Esophagus muscularis mucosa (tissue), 4 donors: ENCODE measurements around the gene PRKN. TPM values are rescaled to one million over a fixed set of nuclear protein-coding genes. Genes with fewer than 3 reads are reported as not detected.
"Not testable (repeated sequence)": the region's sequence is repeated elsewhere in the genome, so short reads cannot be mapped to it uniquely, and the experiment has no call there.

Source experiments
- DNase-seq: peaks from one replicate; pipeline ENCODE4 v3.0.0-alpha.2; 2017; ENCODE audit errors: extremely low spot score
- H3K27ac ChIP-seq, 4 donors: fragments of 200-600 bp; sonication (generic); replicated peaks in 1 of 4; 1 replicate in 3 of 4; 2 replicates in 1 of 4; pipeline ENCODE4 v1.5.1; 2016 to 2019; ENCODE audit warnings: mild to moderate bottlenecking in 1 of 4
- H3K27me3 ChIP-seq, 4 donors: fragments of 200-600 bp; sonication (generic); one replicate each; pipeline versions ENCODE4 v1.5.1 to v1.6.0; 2016 to 2019
- H3K36me3 ChIP-seq, 4 donors: fragments of 200-600 bp; sonication (generic); one replicate each; pipeline ENCODE4 v1.5.1; 2016 to 2019
- H3K4me1 ChIP-seq, 4 donors: fragments of 200-600 bp; sonication (generic); one replicate each; pipeline ENCODE4 v1.5.1; 2016 to 2019
- H3K4me3 ChIP-seq, 4 donors: fragments of 200-600 bp; sonication (generic); 1 replicate in 2 of 4; 2 replicates in 2 of 4; pipeline ENCODE4 v1.5.1; 2016 to 2019; ENCODE audit warnings: mild to moderate bottlenecking in 4 of 4, moderate library complexity in 1 of 4
- H3K9me3 ChIP-seq, 4 donors: fragments of 200-600 bp; sonication (generic); 1 replicate in 3 of 4; 2 replicates in 1 of 4; pipeline ENCODE4 v1.5.1; 2016 to 2019
- CTCF ChIP-seq, 3 experiments: fragments of 200-600 bp in 2 of 3; fragments of 450-650 bp in 1 of 3; sonication (generic) in 2 of 3; IDR thresholded peaks; one replicate each; pipeline ENCODE4 v1.5.1; 2017 to 2019; ENCODE audit warnings: antibody characterized with exemption in 3 of 3, mild to moderate bottlenecking in 2 of 3, moderate library complexity in 1 of 3
- EP300 ChIP-seq: sonication (generic); formaldehyde crosslinking; IDR thresholded peaks from one replicate; pipeline ENCODE4 v1.6.1; 2017; ENCODE audit warnings: antibody characterized with exemption
- POLR2A ChIP-seq: fragments of 450-650 bp; IDR thresholded peaks from one replicate; pipeline ENCODE4 v1.6.1; 2017; ENCODE audit warnings: antibody characterized with exemption, moderate library complexity, mild to moderate bottlenecking, low read depth
- POLR2AphosphoS5 ChIP-seq, 2 donors: sonication (generic); formaldehyde crosslinking; IDR thresholded peaks; one replicate each; pipeline ENCODE4 v1.6.1; 2017; ENCODE audit warnings: antibody characterized with exemption in 2 of 2
- WGBS: methylation state at CpG from one replicate; pipeline ENCODE4 v1.1.5; 2018; 5-methylcytosine and 5-hydroxymethylcytosine counted together
- intact Hi-C: fragments of 100-400 bp; cut with DNase I; formaldehyde crosslinking; loops from one replicate; pipeline ENCODE4 v1.15.1; 2023
- total RNA-seq, 4 donors: library from RNA; depleted of rRNA; stranded (reverse); fragments of >200 nt; gene quantifications; one replicate each; pipeline versions ENCODE4 v1.1.0 to v1.2.1, GENCODE V29; 2016

Gene PRKN
- total RNA-seq, 4 donors from 2014 or later, result 9.6 to 14.5 (median 10.8) TPM

- Histone ChIP-seq H3K27me3 (no peaks in the 10 kb centered on the region), H3K4me1 (peaks cover 0 to 8% (median 6%) of the 10 kb centered on the region in 4 donors), H3K9me3 (no peaks in the 10 kb centered on the region), H3K4me3 (no peak overlapping the region), H3K36me3 (no peaks in the 10 kb centered on the region), H3K27ac (no peak overlapping the region)
- TF ChIP-seq EP300, result no peak
- DNase-seq, result no peak
- intact Hi-C loops, result no loop called here
Measured at GRCh38 chr6:162680367-162680766, 47.2 kb downstream of the PRKN start.

- Histone ChIP-seq H3K27me3 (no peaks in the 10 kb centered on the region), H3K27ac (no peak overlapping the region), H3K36me3 (no peaks in the 10 kb centered on the region), H3K4me1 (peaks cover 0 to 8% (median 6%) of the 10 kb centered on the region in 4 donors), H3K9me3 (no peaks in the 10 kb centered on the region), H3K4me3 (no peak overlapping the region)
- no peak for DNase-seq
- 84% methylated on average over 1 of the region's 1 CpG for WGBS
- TF ChIP-seq POLR2AphosphoS5 (IDR thresholded peaks at IDR 0.05) (no peak), EP300 (no peak), CTCF (IDR thresholded peaks at IDR 0.05) (no peak), POLR2A (no peak)
- intact Hi-C loops, result no loop called here
Measured at GRCh38 chr6:162679681-162680080, 47.9 kb downstream of the PRKN start.

- intact Hi-C loops, result not testable (repeated sequence)
Measured at GRCh38 chr6:162678896-162679295, 48.7 kb downstream of the PRKN start.

GRCh38 chr6:162675503-162675902, 52.1 kb downstream of the PRKN start:
- Histone ChIP-seq H3K27ac (no peak overlapping the region), H3K4me3 (no peak overlapping the region), H3K36me3 (no peaks in the 10 kb centered on the region), H3K4me1 (no peaks in the 10 kb centered on the region), H3K9me3 (no peaks in the 10 kb centered on the region), H3K27me3 (no peaks in the 10 kb centered on the region)
- intact Hi-C loops, result no loop called here
- TF ChIP-seq POLR2A, result no peak
- TF ChIP-seq POLR2AphosphoS5 (IDR thresholded peaks at IDR 0.05), result no peak
- TF ChIP-seq EP300, result no peak
- no peak for TF ChIP-seq CTCF (IDR thresholded peaks at IDR 0.05)
- no peak for DNase-seq

More at GRCh38 chr6:162678896-162679295, 48.7 kb downstream of the PRKN start:
- WGBS, result 90% methylated on average over 7 of the region's 7 CpGs
- not testable (repeated sequence) for DNase-seq, H3K4me1 ChIP-seq, H3K27ac ChIP-seq, H3K27me3 ChIP-seq, H3K4me3 ChIP-seq, H3K9me3 ChIP-seq, H3K36me3 ChIP-seq

- no peaks in the 10 kb centered on the region for H3K4me1 ChIP-seq
- H3K27me3 ChIP-seq, result no peaks in the 10 kb centered on the region
- intact Hi-C loops, result no loop called here
- no peak overlapping the region for H3K27ac ChIP-seq
- TF ChIP-seq POLR2AphosphoS5 (IDR thresholded peaks at IDR 0.05) (no peak), EP300 (no peak)
- H3K36me3 ChIP-seq, result no peaks in the 10 kb centered on the region
- H3K4me3 ChIP-seq, result no peak overlapping the region
- no peak for DNase-seq
- H3K9me3 ChIP-seq, result no peaks in the 10 kb centered on the region
- 78% methylated on average over 3 of the region's 3 CpGs for WGBS
Measured at GRCh38 chr6:162674452-162674851, 53.1 kb downstream of the PRKN start.

- Histone ChIP-seq H3K27ac (no peak overlapping the region), H3K36me3 (no peaks in the 10 kb centered on the region), H3K9me3 (no peaks in the 10 kb centered on the region), H3K27me3 (no peaks in the 10 kb centered on the region), H3K4me3 (no peak overlapping the region), H3K4me1 (no peaks in the 10 kb centered on the region)
- no peak for DNase-seq
- TF ChIP-seq POLR2A, result no peak
- no peak for TF ChIP-seq EP300
- TF ChIP-seq CTCF (IDR thresholded peaks at IDR 0.05), result no peak
- no peak for TF ChIP-seq POLR2AphosphoS5 (IDR thresholded peaks at IDR 0.05)
- 98% methylated on average over 4 of the region's 4 CpGs for WGBS
- intact Hi-C loops, result no loop called here
Measured at GRCh38 chr6:162671580-162672165, 55.9 kb downstream of the PRKN start.
